HL-60 (cell line): ENCODE data around the gene IRS1.
A peak's percentile ranks its signal among the peaks of the same experiment; 100 is the strongest.

Experiments
- DNase-seq, 2 experiments: peaks; one replicate each; pipeline ENCODE4 v3.0.0-alpha.2; 2010 to 2020; ENCODE audit warnings: low read depth in 1 of 2, low spot score in 1 of 2
- H3K27ac ChIP-seq: fragments of 250-450 bp; sonication (Bioruptor Pico); replicated peaks from 2 replicates; pipeline ENCODE4 v1.5.1; 2020; ENCODE audit warnings: mild to moderate bottlenecking, moderate library complexity
- H3K27me3 ChIP-seq: fragments of 250-450 bp; sonication (Bioruptor Pico); 2 replicates; pipeline ENCODE4 v1.5.1; 2021; ENCODE audit warnings: mild to moderate bottlenecking, moderate library complexity; ENCODE audit not compliant: insufficient read depth, poor library complexity, severe bottlenecking
- H3K4me3 ChIP-seq: replicated peaks from 2 replicates; pipeline ENCODE4 v1.5.1; 2011; ENCODE audit warnings: mild to moderate bottlenecking, control low read depth, low read length; ENCODE audit not compliant: insufficient read depth
- GABPA ChIP-seq: IDR thresholded peaks from 2 replicates; pipeline ENCODE4 v1.6.1; 2012; ENCODE audit warnings: low read depth
- POLR2AphosphoS5 ChIP-seq: IDR thresholded peaks from 2 replicates; pipeline ENCODE4 v1.6.1; 2012; ENCODE audit warnings: low read depth
- SPI1 ChIP-seq: IDR thresholded peaks from 2 replicates; pipeline ENCODE4 v1.6.1; 2012; ENCODE audit warnings: low read depth, mild to moderate bottlenecking, borderline replicate concordance
- TF ChIP-seq, protein P1 (sequence below): IDR thresholded peaks from 2 replicates; pipeline ENCODE4 v1.6.1; 2012; ENCODE audit warnings: low read depth; ENCODE audit not compliant: insufficient replicate concordance
- TF ChIP-seq, protein P2 (sequence below): IDR thresholded peaks from one replicate; pipeline ENCODE4 v1.5.1; 2011; ENCODE audit warnings: low read length, control low read depth, inconsistent platforms; ENCODE audit not compliant: insufficient read depth

Gene IRS1

GRCh38 chr2:226773291-226773690 is 26.3 kb downstream of the IRS1 start:
- no peaks in the 10 kb centered on the region for H3K27me3 ChIP-seq
- DNase-seq: no peak
- no peak overlapping the region; the same call in 1 of the 2 replicates for H3K27ac ChIP-seq
- TF ChIP-seq, protein P1, sequence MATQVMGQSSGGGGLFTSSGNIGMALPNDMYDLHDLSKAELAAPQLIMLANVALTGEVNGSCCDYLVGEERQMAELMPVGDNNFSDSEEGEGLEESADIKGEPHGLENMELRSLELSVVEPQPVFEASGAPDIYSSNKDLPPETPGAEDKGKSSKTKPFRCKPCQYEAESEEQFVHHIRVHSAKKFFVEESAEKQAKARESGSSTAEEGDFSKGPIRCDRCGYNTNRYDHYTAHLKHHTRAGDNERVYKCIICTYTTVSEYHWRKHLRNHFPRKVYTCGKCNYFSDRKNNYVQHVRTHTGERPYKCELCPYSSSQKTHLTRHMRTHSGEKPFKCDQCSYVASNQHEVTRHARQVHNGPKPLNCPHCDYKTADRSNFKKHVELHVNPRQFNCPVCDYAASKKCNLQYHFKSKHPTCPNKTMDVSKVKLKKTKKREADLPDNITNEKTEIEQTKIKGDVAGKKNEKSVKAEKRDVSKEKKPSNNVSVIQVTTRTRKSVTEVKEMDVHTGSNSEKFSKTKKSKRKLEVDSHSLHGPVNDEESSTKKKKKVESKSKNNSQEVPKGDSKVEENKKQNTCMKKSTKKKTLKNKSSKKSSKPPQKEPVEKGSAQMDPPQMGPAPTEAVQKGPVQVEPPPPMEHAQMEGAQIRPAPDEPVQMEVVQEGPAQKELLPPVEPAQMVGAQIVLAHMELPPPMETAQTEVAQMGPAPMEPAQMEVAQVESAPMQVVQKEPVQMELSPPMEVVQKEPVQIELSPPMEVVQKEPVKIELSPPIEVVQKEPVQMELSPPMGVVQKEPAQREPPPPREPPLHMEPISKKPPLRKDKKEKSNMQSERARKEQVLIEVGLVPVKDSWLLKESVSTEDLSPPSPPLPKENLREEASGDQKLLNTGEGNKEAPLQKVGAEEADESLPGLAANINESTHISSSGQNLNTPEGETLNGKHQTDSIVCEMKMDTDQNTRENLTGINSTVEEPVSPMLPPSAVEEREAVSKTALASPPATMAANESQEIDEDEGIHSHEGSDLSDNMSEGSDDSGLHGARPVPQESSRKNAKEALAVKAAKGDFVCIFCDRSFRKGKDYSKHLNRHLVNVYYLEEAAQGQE: no peak
- TF ChIP-seq, protein P2, sequence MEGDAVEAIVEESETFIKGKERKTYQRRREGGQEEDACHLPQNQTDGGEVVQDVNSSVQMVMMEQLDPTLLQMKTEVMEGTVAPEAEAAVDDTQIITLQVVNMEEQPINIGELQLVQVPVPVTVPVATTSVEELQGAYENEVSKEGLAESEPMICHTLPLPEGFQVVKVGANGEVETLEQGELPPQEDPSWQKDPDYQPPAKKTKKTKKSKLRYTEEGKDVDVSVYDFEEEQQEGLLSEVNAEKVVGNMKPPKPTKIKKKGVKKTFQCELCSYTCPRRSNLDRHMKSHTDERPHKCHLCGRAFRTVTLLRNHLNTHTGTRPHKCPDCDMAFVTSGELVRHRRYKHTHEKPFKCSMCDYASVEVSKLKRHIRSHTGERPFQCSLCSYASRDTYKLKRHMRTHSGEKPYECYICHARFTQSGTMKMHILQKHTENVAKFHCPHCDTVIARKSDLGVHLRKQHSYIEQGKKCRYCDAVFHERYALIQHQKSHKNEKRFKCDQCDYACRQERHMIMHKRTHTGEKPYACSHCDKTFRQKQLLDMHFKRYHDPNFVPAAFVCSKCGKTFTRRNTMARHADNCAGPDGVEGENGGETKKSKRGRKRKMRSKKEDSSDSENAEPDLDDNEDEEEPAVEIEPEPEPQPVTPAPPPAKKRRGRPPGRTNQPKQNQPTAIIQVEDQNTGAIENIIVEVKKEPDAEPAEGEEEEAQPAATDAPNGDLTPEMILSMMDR: no peak
- TF ChIP-seq POLR2AphosphoS5 (no peak), GABPA (no peak), SPI1 (no peak)
- no peak overlapping the region for H3K4me3 ChIP-seq

GRCh38 chr2:226772389-226773179 is 27.0 kb downstream of the IRS1 start:
- H3K27ac ChIP-seq: no peak overlapping the region; the same call in 1 of the 2 replicates
- no peak overlapping the region for H3K4me3 ChIP-seq
- H3K27me3 ChIP-seq: no peaks in the 10 kb centered on the region
- DNase-seq: peak; percentile 43 to 50
- TF ChIP-seq SPI1: peak; percentile 91
- peak; percentile 58; the same call in 1 of the 2 replicates for TF ChIP-seq POLR2AphosphoS5
- TF ChIP-seq, protein P2: no peak
- TF ChIP-seq, protein P1: no peak
- TF ChIP-seq GABPA: peak; percentile 49

DNA sequence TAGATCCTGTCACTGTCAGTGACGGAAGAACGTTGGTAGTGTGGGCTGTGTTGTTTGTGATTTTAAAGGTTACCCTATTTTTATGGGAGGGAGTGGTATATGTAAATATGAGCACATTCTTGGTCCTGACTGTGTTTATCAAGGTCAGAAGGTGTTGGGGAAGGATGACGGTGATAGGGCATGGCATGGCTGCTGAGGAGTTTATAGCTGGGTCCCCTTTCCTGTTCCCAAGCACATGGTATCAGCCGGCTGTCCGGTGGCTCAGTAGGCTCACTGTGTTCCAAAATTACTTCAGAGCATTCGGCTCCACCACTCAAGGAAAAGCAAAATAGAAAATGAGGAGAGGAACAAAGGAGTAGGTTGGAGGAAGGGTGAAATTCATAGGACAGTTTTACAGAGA is 28.6 kb downstream of the IRS1 start:
- no peak for DNase-seq
- H3K4me3 ChIP-seq: no peak overlapping the region
- no peak overlapping the region for H3K27ac ChIP-seq
- TF ChIP-seq POLR2AphosphoS5: no peak
- TF ChIP-seq, protein P1: no peak
- no peak for TF ChIP-seq SPI1
- TF ChIP-seq, protein P2: no peak
- no peak for TF ChIP-seq GABPA
- no peaks in the 10 kb centered on the region for H3K27me3 ChIP-seq
